H1 (cell line): ENCODE results near the gene OR56B4.
"Not testable (repeated sequence)": the region's sequence is repeated elsewhere in the genome, so short reads cannot be mapped to it uniquely, and the experiment has no call there.

Experiments used
- BCL11A ChIP-seq, 2 experiments: IDR thresholded peaks; one replicate each; pipeline ENCODE4 v1.6.1; 2011; ENCODE audit warnings: low read depth in 2 of 2, low read length in 2 of 2, mild to moderate bottlenecking in 2 of 2
- CBX5 ChIP-seq: fragments of 300-800, 300-1000 bp; sonication (generic); IDR thresholded peaks from 2 replicates; pipeline ENCODE4 v1.7.1; 2016; ENCODE audit warnings: antibody characterized with exemption, low read length, low read depth
- EP300 ChIP-seq, 2 experiments: IDR thresholded peaks; 1 replicate in 1 of 2; 2 replicates in 1 of 2; pipeline ENCODE4 v1.6.1; 2011 to 2012; ENCODE audit warnings: low read depth in 2 of 2, low read length in 2 of 2, mild to moderate bottlenecking in 2 of 2, borderline replicate concordance in 1 of 2, inconsistent platforms in 1 of 2, moderate library complexity in 1 of 2
- EZH2 ChIP-seq: fragments of 200-600 bp; sonication (generic); IDR thresholded peaks from 2 replicates; pipeline ENCODE4 v1.7.1; 2012; ENCODE audit warnings: low read depth, mild to moderate bottlenecking, moderate library complexity, low read length, inconsistent platforms; ENCODE audit not compliant: severe bottlenecking
- GTF2F1 ChIP-seq: IDR thresholded peaks from 2 replicates; pipeline ENCODE4 v1.6.1; 2012; ENCODE audit warnings: low read depth, low read length, improper control_type of control experiment, borderline replicate concordance
- HDAC6 ChIP-seq: IDR thresholded peaks from one replicate; pipeline ENCODE4 v1.7.1; 2012; ENCODE audit warnings: low read depth, mild to moderate bottlenecking, inconsistent platforms, low read length, moderate library complexity
- POLR2A ChIP-seq, 2 experiments: IDR thresholded peaks; 1 replicate in 1 of 2; 2 replicates in 1 of 2; pipeline ENCODE4 v1.6.1; 2011; ENCODE audit warnings: low read depth in 2 of 2, low read length in 2 of 2, mild to moderate bottlenecking in 2 of 2; ENCODE audit errors: control extremely low read depth in 1 of 2
- RAD21 ChIP-seq, 2 experiments: IDR thresholded peaks in 1 of 2; conservative IDR thresholded peaks in 1 of 2; 2 replicates each; pipeline ENCODE4 v1.6.1; 2011; ENCODE audit warnings: low read depth in 2 of 2, low read length in 2 of 2, improper control_type of control experiment in 1 of 2, inconsistent platforms in 1 of 2, mild to moderate bottlenecking in 1 of 2, moderate library complexity in 1 of 2
- TAF1 ChIP-seq: IDR thresholded peaks from 2 replicates; pipeline ENCODE4 v1.6.1; 2011; ENCODE audit warnings: mild to moderate bottlenecking, low read depth, low read length
- TF ChIP-seq, protein P1 (sequence below), 3 experiments: IDR thresholded peaks; 1 replicate in 2 of 3; 2 replicates in 1 of 3; pipeline versions ENCODE4 v1.5.1 to v1.6.1; 2011; ENCODE audit warnings: low read length in 3 of 3, mild to moderate bottlenecking in 3 of 3, inconsistent platforms in 2 of 3, low read depth in 1 of 3, moderate library complexity in 1 of 3; ENCODE audit not compliant: insufficient read depth in 1 of 3; ENCODE audit errors: control extremely low read depth in 1 of 3
- TF ChIP-seq, protein P2 (sequence below): IDR thresholded peaks from 2 replicates; pipeline ENCODE4 v1.6.1; 2012; ENCODE audit warnings: low read length, inconsistent platforms
- TF ChIP-seq, protein P3 (sequence below): IDR thresholded peaks from 2 replicates; pipeline ENCODE4 v1.6.1; 2012; ENCODE audit warnings: inconsistent platforms

- TF ChIP-seq POLR2A (IDR thresholded peaks at IDR 0.05; ENCODE audit: control extremely low read depth in 1 of 2, low read depth in 2 of 2, low read length in 2 of 2); TAF1; CBX5; EP300 (IDR thresholded peaks at IDR 0.05; ENCODE audit: borderline replicate concordance in 1 of 2, low read depth in 2 of 2, low read length in 2 of 2); EZH2; HDAC6; RAD21 (IDR thresholded peaks at IDR 0.05 in 1 of 2, conservative IDR thresholded peaks at IDR 0.05 in 1 of 2; ENCODE audit: low read depth in 2 of 2, low read length in 2 of 2); BCL11A (IDR thresholded peaks at IDR 0.05; ENCODE audit: low read depth in 2 of 2, low read length in 2 of 2); GTF2F1: not testable (repeated sequence)
- TF ChIP-seq, protein P1, sequence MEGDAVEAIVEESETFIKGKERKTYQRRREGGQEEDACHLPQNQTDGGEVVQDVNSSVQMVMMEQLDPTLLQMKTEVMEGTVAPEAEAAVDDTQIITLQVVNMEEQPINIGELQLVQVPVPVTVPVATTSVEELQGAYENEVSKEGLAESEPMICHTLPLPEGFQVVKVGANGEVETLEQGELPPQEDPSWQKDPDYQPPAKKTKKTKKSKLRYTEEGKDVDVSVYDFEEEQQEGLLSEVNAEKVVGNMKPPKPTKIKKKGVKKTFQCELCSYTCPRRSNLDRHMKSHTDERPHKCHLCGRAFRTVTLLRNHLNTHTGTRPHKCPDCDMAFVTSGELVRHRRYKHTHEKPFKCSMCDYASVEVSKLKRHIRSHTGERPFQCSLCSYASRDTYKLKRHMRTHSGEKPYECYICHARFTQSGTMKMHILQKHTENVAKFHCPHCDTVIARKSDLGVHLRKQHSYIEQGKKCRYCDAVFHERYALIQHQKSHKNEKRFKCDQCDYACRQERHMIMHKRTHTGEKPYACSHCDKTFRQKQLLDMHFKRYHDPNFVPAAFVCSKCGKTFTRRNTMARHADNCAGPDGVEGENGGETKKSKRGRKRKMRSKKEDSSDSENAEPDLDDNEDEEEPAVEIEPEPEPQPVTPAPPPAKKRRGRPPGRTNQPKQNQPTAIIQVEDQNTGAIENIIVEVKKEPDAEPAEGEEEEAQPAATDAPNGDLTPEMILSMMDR (IDR thresholded peaks at IDR 0.05; ENCODE audit: control extremely low read depth in 1 of 3, insufficient read depth in 1 of 3, low read depth in 1 of 3, low read length in 3 of 3): not testable (repeated sequence)
- TF ChIP-seq, protein P2, sequence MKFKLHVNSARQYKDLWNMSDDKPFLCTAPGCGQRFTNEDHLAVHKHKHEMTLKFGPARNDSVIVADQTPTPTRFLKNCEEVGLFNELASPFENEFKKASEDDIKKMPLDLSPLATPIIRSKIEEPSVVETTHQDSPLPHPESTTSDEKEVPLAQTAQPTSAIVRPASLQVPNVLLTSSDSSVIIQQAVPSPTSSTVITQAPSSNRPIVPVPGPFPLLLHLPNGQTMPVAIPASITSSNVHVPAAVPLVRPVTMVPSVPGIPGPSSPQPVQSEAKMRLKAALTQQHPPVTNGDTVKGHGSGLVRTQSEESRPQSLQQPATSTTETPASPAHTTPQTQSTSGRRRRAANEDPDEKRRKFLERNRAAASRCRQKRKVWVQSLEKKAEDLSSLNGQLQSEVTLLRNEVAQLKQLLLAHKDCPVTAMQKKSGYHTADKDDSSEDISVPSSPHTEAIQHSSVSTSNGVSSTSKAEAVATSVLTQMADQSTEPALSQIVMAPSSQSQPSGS: not testable (repeated sequence)
- TF ChIP-seq, protein P3, sequence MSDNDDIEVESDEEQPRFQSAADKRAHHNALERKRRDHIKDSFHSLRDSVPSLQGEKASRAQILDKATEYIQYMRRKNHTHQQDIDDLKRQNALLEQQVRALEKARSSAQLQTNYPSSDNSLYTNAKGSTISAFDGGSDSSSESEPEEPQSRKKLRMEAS: not testable (repeated sequence)
These were observed at the start of gene OR56B4 for GRCh38 chr11:6107384-6107783.
